CD4-positive, alpha-beta T cell (primary cell): ENCODE measurements around the gene TMF1. TPM values are rescaled to one million over a fixed set of nuclear protein-coding genes. Genes with fewer than 3 reads are reported as not detected.

ENCODE experiments used
- ATAC-seq: fragments of 200-7000 bp; cut with Tn5 transposase; one replicate; pipeline ENCODE4 v1.10.0; 2022; ENCODE audit warnings: mild to moderate bottlenecking; ENCODE audit not compliant: poor library complexity
- CTCF ChIA-PET: fragments of 350-600 bp; sonication (Branson Sonifier 250); formaldehyde crosslinking; loops from one replicate; lab custom pipeline; 2021; ENCODE audit warnings: antibody characterized with exemption, inconsistent platforms; lab: Charles Lee
- POLR2A ChIA-PET: fragments of 350-600 bp; sonication (Branson Sonifier 250); formaldehyde crosslinking; loops from one replicate; lab custom pipeline; 2021; ENCODE audit warnings: antibody characterized with exemption, inconsistent platforms; lab: Charles Lee
- DNase-seq, 14 experiments: peaks; one replicate each; pipeline ENCODE4 v3.0.0-alpha.2; 2013 to 2020; ENCODE audit warnings: mixed read lengths in 2 of 14
- H3K27ac ChIP-seq, 2 donors: one replicate each; pipeline versions ENCODE4 v1.5.1 to v1.7.0; 2013; ENCODE audit warnings: low read length in 2 of 2, low read depth in 1 of 2, mild to moderate bottlenecking in 1 of 2
- H3K27me3 ChIP-seq, 2 experiments: 1 replicate in 1 of 2; 2 replicates in 1 of 2; pipeline versions ENCODE4 v1.6.1 to v1.7.0; 2013; ENCODE audit warnings: low read length in 2 of 2, control low read depth in 1 of 2, mild to moderate bottlenecking in 1 of 2, moderate library complexity in 1 of 2; ENCODE audit not compliant: insufficient read depth in 2 of 2, control insufficient read depth in 1 of 2
- H3K36me3 ChIP-seq: one replicate; pipeline ENCODE4 v1.6.1; 2013; ENCODE audit warnings: low read length, control low read depth; ENCODE audit not compliant: insufficient read depth
- H3K4me1 ChIP-seq: one replicate; pipeline ENCODE4 v1.6.1; 2013; ENCODE audit warnings: low read length, control low read depth; ENCODE audit not compliant: insufficient read depth
- H3K4me3 ChIP-seq: one replicate; pipeline ENCODE4 v1.5.1; 2013; ENCODE audit warnings: mild to moderate bottlenecking, low read length, moderate library complexity
- H3K9me3 ChIP-seq, 2 experiments: 1 replicate in 1 of 2; 2 replicates in 1 of 2; pipeline versions ENCODE4 v1.6.1 to v1.7.0; 2013; ENCODE audit warnings: low read length in 2 of 2, mild to moderate bottlenecking in 2 of 2, control low read depth in 1 of 2, moderate library complexity in 1 of 2; ENCODE audit not compliant: control insufficient read depth in 1 of 2, insufficient read depth in 1 of 2
- H3K27ac Mint-ChIP-seq: one replicate; pipeline ENCODE4 v1.8.0; 2020; ENCODE audit warnings: mixed read lengths
- H3K27me3 Mint-ChIP-seq: one replicate; pipeline ENCODE4 v1.8.0; 2021; ENCODE audit warnings: mixed read lengths
- H3K36me3 Mint-ChIP-seq: one replicate; pipeline ENCODE4 v1.8.0; 2021; ENCODE audit warnings: low read depth, mixed read lengths
- H3K4me1 Mint-ChIP-seq: one replicate; pipeline ENCODE4 v1.8.0; 2021; ENCODE audit warnings: low read depth, mixed read lengths
- H3K4me3 Mint-ChIP-seq: one replicate; pipeline ENCODE4 v1.8.0; 2020; ENCODE audit warnings: mild to moderate bottlenecking, mixed read lengths
- H3K9me3 Mint-ChIP-seq: one replicate; pipeline ENCODE4 v1.8.0; 2020; ENCODE audit warnings: mixed read lengths
- intact Hi-C, 2 experiments: fragments of 100-400 bp; cut with DNase I in 1 of 2; cut with micrococcal nuclease in 1 of 2; formaldehyde crosslinking; loops; one replicate each; pipeline versions ENCODE4 v1.15.1 to v1.9.0; 2023 to 2025; cut with DNase I, micrococcal nuclease
- total RNA-seq, 174 experiments: library from RNA in 2 of 174; stranded (reverse) in 2 of 174; gene quantifications; one replicate each; pipeline ENCODE4 v1.2.3 and lab custom pipeline; 2021 to 2026
- TF ChIP-seq, protein P1 (sequence below): fragments of 200-600 bp; IDR thresholded peaks from one replicate; pipeline ENCODE4 v1.8.0; 2022; ENCODE audit warnings: antibody characterized with exemption, mild to moderate bottlenecking

The TMF1 gene
- total RNA-seq, 2 experiments from 2014 or later, result 89.0 to 101 TPM

DNA sequence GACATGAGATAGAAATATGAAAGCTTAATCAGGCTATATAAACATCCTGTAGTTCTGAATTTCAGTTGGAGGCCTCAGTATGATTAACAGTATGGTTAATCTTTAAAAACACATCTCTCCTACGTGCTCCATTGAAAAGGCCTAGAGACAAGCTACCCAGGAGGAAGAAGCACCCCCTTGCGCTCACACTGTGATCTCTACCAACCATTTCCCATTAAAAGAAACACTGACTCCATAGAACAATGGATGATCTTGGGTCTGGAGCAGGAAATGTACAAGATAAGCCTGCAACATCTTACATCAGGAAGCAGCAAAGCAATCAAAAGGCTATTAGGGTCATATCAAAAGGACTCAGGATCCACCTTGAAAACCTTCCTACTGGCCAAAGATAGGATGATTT, 35.2 kb downstream of the TMF1 start:
- peak overlapping the region; percentile 23 for H3K4me3 Mint-ChIP-seq
- ATAC-seq, result no peak
- no peaks in the 10 kb centered on the region for H3K9me3 Mint-ChIP-seq
- peaks cover 23% of the 10 kb centered on the region for H3K4me1 Mint-ChIP-seq
- H3K27me3 Mint-ChIP-seq, result no peaks in the 10 kb centered on the region
- H3K36me3 ChIP-seq, result peaks cover 3% of the 10 kb centered on the region
- H3K27ac Mint-ChIP-seq, result no peak overlapping the region
- CTCF ChIA-PET, result no interaction called here
- H3K9me3 ChIP-seq, result no peaks in the 10 kb centered on the region
- H3K27ac ChIP-seq, result no peak overlapping the region
- H3K4me3 ChIP-seq, result no peak overlapping the region
- peaks cover 17% of the 10 kb centered on the region for H3K4me1 ChIP-seq
- H3K27me3 ChIP-seq, result no peaks in the 10 kb centered on the region
- peaks cover 17% of the 10 kb centered on the region for H3K36me3 Mint-ChIP-seq
- POLR2A ChIA-PET, result no interaction called here
- intact Hi-C loops, result loop anchor here in 1 of 2 experiments (10.0 kb wide), 1 partner anchor 288 kb away; no protein-coding TSS in a partner anchor
- no peak for DNase-seq
- TF ChIP-seq, protein P1, sequence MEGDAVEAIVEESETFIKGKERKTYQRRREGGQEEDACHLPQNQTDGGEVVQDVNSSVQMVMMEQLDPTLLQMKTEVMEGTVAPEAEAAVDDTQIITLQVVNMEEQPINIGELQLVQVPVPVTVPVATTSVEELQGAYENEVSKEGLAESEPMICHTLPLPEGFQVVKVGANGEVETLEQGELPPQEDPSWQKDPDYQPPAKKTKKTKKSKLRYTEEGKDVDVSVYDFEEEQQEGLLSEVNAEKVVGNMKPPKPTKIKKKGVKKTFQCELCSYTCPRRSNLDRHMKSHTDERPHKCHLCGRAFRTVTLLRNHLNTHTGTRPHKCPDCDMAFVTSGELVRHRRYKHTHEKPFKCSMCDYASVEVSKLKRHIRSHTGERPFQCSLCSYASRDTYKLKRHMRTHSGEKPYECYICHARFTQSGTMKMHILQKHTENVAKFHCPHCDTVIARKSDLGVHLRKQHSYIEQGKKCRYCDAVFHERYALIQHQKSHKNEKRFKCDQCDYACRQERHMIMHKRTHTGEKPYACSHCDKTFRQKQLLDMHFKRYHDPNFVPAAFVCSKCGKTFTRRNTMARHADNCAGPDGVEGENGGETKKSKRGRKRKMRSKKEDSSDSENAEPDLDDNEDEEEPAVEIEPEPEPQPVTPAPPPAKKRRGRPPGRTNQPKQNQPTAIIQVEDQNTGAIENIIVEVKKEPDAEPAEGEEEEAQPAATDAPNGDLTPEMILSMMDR, result no peak

DNA sequence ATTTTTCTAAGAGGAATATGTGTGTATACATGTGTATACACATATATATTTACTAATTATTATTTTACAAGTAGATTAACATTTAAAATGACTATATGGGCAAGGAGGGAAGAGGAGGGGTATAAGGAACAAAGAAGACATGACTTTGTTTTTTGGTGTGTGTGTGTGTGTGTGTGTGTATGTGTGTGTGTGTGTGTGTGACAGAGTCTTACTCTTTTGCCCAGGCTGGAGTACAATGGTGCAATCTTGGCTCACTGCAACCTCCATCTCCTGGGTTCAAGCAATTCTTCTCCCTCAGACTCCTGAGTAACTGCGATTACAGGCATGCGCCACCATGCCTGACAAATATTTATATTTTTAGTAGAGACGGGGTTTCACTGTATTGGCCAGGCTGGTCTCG, 36.0 kb downstream of the TMF1 start:
- H3K9me3 ChIP-seq, result no peaks in the 10 kb centered on the region
- no peak overlapping the region for H3K27ac Mint-ChIP-seq
- ATAC-seq (no peak), DNase-seq (no peak)
- no peaks in the 10 kb centered on the region for H3K27me3 ChIP-seq
- peaks cover 3% of the 10 kb centered on the region for H3K36me3 ChIP-seq
- peaks cover 17% of the 10 kb centered on the region for H3K4me1 ChIP-seq
- H3K36me3 Mint-ChIP-seq, result peaks cover 14% of the 10 kb centered on the region
- TF ChIP-seq, protein P1, result no peak
- CTCF ChIA-PET, result no interaction called here
- peaks cover 29% of the 10 kb centered on the region for H3K4me1 Mint-ChIP-seq
- no peak overlapping the region for H3K27ac ChIP-seq
- H3K27me3 Mint-ChIP-seq, result no peaks in the 10 kb centered on the region
- H3K9me3 Mint-ChIP-seq, result no peaks in the 10 kb centered on the region
- POLR2A ChIA-PET, result no interaction called here
- H3K4me3 Mint-ChIP-seq, result peak overlapping the region; percentile 23
- intact Hi-C loops, result loop anchor here in 1 of 2 experiments (10.0 kb wide), 1 partner anchor 289 kb away; no protein-coding TSS in a partner anchor
- H3K4me3 ChIP-seq, result no peak overlapping the region

DNA sequence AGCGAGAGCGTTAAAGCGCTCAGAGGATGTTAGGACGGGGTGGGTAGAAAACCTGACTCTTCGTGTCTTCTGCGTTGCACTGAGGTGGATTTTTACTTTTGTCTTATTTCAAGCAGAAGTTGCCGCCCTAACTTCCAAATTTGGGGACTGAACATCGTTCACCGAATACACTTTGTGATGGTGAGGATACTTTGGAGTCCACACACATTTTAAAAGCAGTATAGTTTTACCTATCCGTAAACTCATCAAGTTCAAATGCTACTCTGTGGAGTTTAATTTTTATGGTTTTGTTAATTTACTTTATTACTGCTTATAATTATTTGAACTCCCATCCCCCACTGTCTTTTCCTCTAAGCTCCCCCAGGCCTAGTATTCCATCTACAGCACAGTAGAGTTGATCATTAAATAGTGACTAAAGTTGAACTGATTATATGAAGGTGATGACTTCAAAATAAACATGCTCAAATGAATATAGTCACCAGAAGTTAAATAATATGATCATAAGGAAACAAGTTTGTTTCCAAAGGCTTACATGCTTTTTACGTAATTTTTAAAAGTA, 38.0 kb downstream of the TMF1 start:
- peaks cover 34% of the 10 kb centered on the region for H3K4me1 Mint-ChIP-seq
- Histone ChIP-seq H3K9me3 (no peaks in the 10 kb centered on the region), H3K27me3 (no peaks in the 10 kb centered on the region), H3K36me3 (peaks cover 3% of the 10 kb centered on the region), H3K4me1 (peaks cover 17% of the 10 kb centered on the region), H3K27ac (peak overlapping the region in 1 of 2 donors; percentile 39), H3K4me3 (peak overlapping the region; percentile 77)
- POLR2A ChIA-PET, result interaction anchor here (0.6 to 2.5 kb wide), 8 partner anchors 18 to 77 kb away, joined by 3 to 14 read pairs (median 4); partner anchors contain the start of genes ARL6IP5 and TMF1
- TF ChIP-seq, protein P1, result no peak
- no peaks in the 10 kb centered on the region for H3K9me3 Mint-ChIP-seq
- H3K27me3 Mint-ChIP-seq, result no peaks in the 10 kb centered on the region
- peak overlapping the region; percentile 66 for H3K27ac Mint-ChIP-seq
- DNase-seq (no peak), ATAC-seq (no peak)
- H3K4me3 Mint-ChIP-seq, result peak overlapping the region; percentile 90
- CTCF ChIA-PET, result interaction anchor here (1.0 to 1.2 kb wide), 3 partner anchors 10 to 107 kb away, joined by 3 to 5 read pairs (median 3); no protein-coding TSS in a partner anchor
- peaks cover 9% of the 10 kb centered on the region for H3K36me3 Mint-ChIP-seq
- intact Hi-C loops, result loop anchor here (5.0 to 10.0 kb wide), 3 partner anchors 33 to 291 kb away; partner anchors contain the start of gene TMF1 (in 1 of the 2)
